ENCODE data around the gene SP100.

DNA sequence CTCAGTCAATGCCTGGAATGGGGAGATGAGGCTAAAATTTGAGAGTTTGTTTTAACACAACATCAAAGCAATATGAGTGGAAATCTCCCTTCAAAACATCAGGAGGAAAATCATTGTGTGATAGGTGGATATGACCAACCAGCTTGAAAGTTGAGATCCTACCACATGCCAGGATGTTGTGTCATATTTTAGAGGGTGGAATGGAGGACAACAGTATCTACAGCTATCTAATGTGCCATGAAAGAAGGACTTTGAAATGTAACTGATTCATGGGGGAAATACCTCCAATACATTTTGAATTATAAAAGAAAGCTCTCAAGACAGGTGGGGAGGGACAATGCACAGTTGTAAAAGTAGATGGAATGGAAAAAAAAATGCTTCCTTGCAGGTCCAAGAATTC, 87.8 kb downstream of the SP100 start:
- TF ChIP-seq CTCF (IDR thresholded peaks at IDR 0.05) (no peak), POLR2AphosphoS5 (IDR thresholded peaks at IDR 0.05) (no peak), POLR2A (IDR thresholded peaks at IDR 0.05) (no peak)

Data from prostate gland (tissue), 2 donors.